ENCODE measurements around the gene P2RY2. TPM values are rescaled to one million over a fixed set of nuclear protein-coding genes. Genes with fewer than 3 reads are reported as not detected.

P2RY2 gene
- total RNA-seq, 1 donor from 2014 or later = 4.2 TPM

DNA sequence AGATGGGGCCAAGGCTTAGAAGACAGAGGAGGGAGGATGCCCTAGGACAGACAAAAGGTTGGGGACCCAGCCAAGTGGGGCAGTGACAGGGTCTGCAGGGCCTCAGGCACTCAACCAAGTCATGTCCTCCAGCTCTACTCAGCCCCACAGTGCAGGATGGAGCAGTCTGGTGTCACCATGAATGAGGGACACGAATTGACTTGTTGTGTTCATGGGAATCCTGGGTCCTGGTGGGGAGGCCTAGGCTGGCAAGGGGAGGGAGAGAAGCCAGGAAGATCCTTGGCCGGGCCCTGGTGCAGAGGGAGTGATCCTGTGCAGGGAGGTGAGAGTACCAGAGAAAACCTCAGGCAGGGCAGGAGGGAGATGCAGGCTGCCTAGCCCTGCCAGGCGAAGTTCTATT is 66.0 kb downstream of the P2RY2 start:
- no peaks in the 10 kb centered on the region for H3K27me3 ChIP-seq (ENCODE audit: control insufficient read depth, insufficient read depth, low read length)
- no peak for DNase-seq (ENCODE audit: low read depth)
- no peaks in the 10 kb centered on the region for H3K36me3 ChIP-seq (ENCODE audit: control insufficient read depth, insufficient read depth, low read length)
- TF ChIP-seq, protein P1, sequence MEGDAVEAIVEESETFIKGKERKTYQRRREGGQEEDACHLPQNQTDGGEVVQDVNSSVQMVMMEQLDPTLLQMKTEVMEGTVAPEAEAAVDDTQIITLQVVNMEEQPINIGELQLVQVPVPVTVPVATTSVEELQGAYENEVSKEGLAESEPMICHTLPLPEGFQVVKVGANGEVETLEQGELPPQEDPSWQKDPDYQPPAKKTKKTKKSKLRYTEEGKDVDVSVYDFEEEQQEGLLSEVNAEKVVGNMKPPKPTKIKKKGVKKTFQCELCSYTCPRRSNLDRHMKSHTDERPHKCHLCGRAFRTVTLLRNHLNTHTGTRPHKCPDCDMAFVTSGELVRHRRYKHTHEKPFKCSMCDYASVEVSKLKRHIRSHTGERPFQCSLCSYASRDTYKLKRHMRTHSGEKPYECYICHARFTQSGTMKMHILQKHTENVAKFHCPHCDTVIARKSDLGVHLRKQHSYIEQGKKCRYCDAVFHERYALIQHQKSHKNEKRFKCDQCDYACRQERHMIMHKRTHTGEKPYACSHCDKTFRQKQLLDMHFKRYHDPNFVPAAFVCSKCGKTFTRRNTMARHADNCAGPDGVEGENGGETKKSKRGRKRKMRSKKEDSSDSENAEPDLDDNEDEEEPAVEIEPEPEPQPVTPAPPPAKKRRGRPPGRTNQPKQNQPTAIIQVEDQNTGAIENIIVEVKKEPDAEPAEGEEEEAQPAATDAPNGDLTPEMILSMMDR (IDR thresholded peaks at IDR 0.05; ENCODE audit: insufficient read depth, low read length, poor library complexity, severe bottlenecking) = no peak
- H3K4me3 ChIP-seq (ENCODE audit: low read depth, low read length) = no peak overlapping the region

DNA sequence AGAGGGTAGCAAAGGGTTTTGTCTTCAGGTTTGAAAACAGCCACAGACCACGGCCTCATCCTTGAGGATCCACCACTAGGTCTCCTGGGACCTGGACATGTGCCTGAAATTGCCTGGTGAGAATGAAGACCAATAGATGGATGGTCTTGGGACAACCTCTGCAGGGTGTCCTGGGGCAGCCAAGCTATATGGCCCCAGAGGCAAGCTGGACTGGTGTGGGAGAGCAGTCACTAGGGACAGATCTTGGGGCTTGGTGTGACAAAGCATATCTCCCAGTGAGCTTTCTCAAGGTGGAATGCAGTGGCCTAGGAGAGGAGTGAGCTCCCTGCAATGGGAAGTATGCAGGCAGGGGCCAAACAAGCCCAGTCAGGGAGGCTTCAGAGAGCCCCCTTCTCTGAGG is 67.6 kb downstream of the P2RY2 start:
- H3K4me3 ChIP-seq (ENCODE audit: low read depth, low read length) = no peak overlapping the region
- H3K36me3 ChIP-seq (ENCODE audit: control insufficient read depth, insufficient read depth, low read length) = no peaks in the 10 kb centered on the region
- TF ChIP-seq, protein P1 (IDR thresholded peaks at IDR 0.05; ENCODE audit: insufficient read depth, low read length, poor library complexity, severe bottlenecking) = no peak
- DNase-seq (ENCODE audit: low read depth) = no peak
- H3K27me3 ChIP-seq (ENCODE audit: control insufficient read depth, insufficient read depth, low read length) = no peaks in the 10 kb centered on the region

Other genes with a start within 250 kb of the P2RY2 start
- 13.2 and 13.6 TPM in 2 replicates for gene FCHSD2, start 76.0 kb upstream of the P2RY2 start, total RNA-seq
- 4.5 and 6.1 TPM in 2 replicates for gene P2RY6, start 54.1 kb downstream of the P2RY2 start, total RNA-seq
- gene ARHGEF17, start 90.0 kb downstream of the P2RY2 start, total RNA-seq = 25.5 and 31.1 TPM in 2 replicates
- 7.5 and 8.0 TPM in 2 replicates for gene RELT, start 158.1 kb downstream of the P2RY2 start, total RNA-seq

All from kidney epithelial cell (primary cell).